ENCODE measurements around the gene KIAA0586.

The KIAA0586 gene

DNA sequence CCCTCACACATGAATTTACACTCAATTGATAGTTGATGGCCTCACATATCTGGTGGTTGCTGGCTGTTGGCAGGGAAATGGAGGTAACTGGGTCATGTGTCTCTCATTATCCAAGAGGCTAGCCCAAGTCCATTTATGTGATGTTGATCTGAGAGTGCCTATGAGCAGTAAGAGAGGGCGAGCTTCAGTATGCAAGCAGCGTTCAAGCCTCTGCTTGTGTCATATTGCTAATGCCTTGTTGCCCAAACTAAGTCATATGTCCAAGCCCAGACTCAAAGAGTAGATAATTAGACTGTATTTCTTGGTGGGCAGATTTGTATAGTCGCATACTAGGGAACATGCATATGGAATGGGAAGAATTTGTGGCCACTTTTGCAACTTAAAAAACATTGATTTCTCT lies 126.4 kb downstream of the KIAA0586 start:
- in situ Hi-C loops (cut with HindIII; ENCODE audit: low pct_ligation_motif_present, low sequenced_read_pairs): no loop called here
- TF ChIP-seq, protein P1, sequence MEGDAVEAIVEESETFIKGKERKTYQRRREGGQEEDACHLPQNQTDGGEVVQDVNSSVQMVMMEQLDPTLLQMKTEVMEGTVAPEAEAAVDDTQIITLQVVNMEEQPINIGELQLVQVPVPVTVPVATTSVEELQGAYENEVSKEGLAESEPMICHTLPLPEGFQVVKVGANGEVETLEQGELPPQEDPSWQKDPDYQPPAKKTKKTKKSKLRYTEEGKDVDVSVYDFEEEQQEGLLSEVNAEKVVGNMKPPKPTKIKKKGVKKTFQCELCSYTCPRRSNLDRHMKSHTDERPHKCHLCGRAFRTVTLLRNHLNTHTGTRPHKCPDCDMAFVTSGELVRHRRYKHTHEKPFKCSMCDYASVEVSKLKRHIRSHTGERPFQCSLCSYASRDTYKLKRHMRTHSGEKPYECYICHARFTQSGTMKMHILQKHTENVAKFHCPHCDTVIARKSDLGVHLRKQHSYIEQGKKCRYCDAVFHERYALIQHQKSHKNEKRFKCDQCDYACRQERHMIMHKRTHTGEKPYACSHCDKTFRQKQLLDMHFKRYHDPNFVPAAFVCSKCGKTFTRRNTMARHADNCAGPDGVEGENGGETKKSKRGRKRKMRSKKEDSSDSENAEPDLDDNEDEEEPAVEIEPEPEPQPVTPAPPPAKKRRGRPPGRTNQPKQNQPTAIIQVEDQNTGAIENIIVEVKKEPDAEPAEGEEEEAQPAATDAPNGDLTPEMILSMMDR (IDR thresholded peaks at IDR 0.05; ENCODE audit: low read depth, low read length, missing control alignments): no peak
- DNase-seq: no peak

DNA sequence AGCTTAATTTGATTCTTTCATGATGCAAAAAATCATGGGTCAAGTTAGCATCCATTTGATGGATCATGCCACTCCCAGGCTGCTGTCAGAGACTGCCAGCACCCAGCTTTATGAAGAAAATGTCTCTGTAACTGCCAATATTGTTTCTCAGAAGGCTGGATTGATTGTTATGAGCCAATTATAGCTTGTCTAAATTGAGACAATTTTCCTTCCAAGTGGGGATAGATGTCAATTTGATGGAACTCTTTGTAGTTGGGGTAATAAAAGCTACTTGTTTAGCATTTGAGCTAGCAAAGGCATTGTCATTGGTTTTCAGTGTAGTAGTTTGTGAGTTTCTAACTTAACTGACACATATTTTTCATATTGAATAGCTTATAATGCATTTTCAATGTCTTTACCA lies 128.1 kb downstream of the KIAA0586 start:
- Histone ChIP-seq H3K36me3 (replicated peaks) (no peaks in the 10 kb centered on the region), H3K27me3 (replicated peaks) (no peaks in the 10 kb centered on the region), H3K27ac (no peak overlapping the region), H3K4me3 (ENCODE audit: low read depth, low read length) (no peak overlapping the region)
- in situ Hi-C loops (cut with HindIII; ENCODE audit: low pct_ligation_motif_present, low sequenced_read_pairs): no loop called here
- TF ChIP-seq, protein P1 (IDR thresholded peaks at IDR 0.05; ENCODE audit: low read depth, low read length, missing control alignments): no peak
- DNase-seq: no peak

More for the DNA sequence above, 126.4 kb downstream of the KIAA0586 start:
- Histone ChIP-seq H3K4me3 (ENCODE audit: low read depth, low read length) (no peak overlapping the region), H3K36me3 (replicated peaks) (no peaks in the 10 kb centered on the region), H3K27me3 (replicated peaks) (no peaks in the 10 kb centered on the region), H3K27ac (no peak overlapping the region)

DNA sequence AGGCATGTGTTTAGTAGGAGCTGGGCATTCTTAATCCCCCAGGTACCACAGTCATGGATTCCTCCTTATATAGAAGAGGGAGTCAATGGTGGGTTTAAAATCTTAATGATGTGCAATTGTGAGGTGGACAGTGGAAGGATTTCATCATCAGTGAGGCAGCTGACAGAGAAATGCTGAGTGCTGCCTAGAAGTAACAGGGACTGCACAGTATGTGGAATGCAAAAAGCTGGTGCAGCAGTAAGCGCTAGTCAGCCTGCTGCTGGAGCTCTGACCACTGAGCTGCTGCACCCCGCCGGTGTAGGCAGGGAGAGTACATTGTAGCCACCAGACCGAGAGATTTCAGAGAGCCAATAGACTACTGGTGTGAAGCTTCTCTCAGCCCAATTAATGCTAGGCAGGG lies 129.7 kb downstream of the KIAA0586 start:
- Histone ChIP-seq H3K36me3 (replicated peaks) (no peaks in the 10 kb centered on the region), H3K4me3 (ENCODE audit: low read depth, low read length) (no peak overlapping the region), H3K27ac (no peak overlapping the region), H3K27me3 (replicated peaks) (no peaks in the 10 kb centered on the region)
- in situ Hi-C loops (cut with HindIII; ENCODE audit: low pct_ligation_motif_present, low sequenced_read_pairs): no loop called here
- no peak for DNase-seq
- TF ChIP-seq, protein P1 (IDR thresholded peaks at IDR 0.05; ENCODE audit: low read depth, low read length, missing control alignments): no peak

DNA sequence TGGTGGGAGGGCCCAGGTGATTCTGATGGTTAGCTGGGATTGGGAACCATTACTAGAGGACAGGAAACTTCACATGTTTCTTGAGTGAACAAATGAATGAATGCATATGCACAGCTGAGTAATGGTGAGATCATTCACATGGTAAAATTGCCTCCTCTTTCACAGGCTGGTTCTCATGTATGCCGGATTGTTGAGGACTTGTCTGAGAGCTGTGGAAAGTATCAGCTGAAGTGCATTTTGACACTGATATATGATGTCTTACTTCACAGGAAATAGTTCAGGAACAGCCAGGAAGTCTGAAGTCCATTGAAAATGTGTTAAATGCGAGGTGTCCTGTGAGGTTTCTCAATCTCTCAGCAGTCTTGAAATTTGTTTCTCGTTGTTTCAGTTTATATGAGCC lies 132.7 kb downstream of the KIAA0586 start:
- in situ Hi-C loops (cut with HindIII; ENCODE audit: low pct_ligation_motif_present, low sequenced_read_pairs): no loop called here
- Histone ChIP-seq H3K27ac (no peak overlapping the region), H3K36me3 (replicated peaks) (no peaks in the 10 kb centered on the region), H3K27me3 (replicated peaks) (no peaks in the 10 kb centered on the region), H3K4me3 (ENCODE audit: low read depth, low read length) (no peak overlapping the region)
- TF ChIP-seq, protein P1 (IDR thresholded peaks at IDR 0.05; ENCODE audit: low read depth, low read length, missing control alignments): no peak
- no peak for DNase-seq

DNA sequence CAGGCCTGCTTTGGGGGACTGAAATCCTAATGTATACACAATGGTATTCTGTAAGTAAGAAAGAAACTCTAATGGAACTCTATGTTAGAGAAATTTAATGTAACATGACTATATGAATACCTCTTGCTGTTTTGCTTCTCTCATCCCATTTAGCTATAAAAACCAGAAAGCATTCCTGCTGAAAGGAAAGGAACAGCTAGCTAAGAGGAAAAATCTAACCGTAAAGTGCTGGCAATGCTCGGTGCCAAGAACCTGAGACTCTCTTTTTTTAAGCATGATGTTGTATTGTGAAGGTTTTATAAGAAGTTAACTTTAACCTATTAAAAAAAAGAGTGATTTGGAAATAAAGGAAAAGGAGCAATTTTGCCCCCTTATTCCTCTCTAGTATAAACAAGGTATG lies 134.6 kb downstream of the KIAA0586 start:
- in situ Hi-C loops (cut with HindIII; ENCODE audit: low pct_ligation_motif_present, low sequenced_read_pairs): no loop called here
- no peak overlapping the region for H3K27ac ChIP-seq
- no peak for DNase-seq
- H3K27me3 ChIP-seq (replicated peaks): no peaks in the 10 kb centered on the region
- TF ChIP-seq, protein P1 (IDR thresholded peaks at IDR 0.05; ENCODE audit: low read depth, low read length, missing control alignments): no peak
- no peaks in the 10 kb centered on the region for H3K36me3 ChIP-seq (replicated peaks)
- H3K4me3 ChIP-seq (ENCODE audit: low read depth, low read length): no peak overlapping the region

DNA sequence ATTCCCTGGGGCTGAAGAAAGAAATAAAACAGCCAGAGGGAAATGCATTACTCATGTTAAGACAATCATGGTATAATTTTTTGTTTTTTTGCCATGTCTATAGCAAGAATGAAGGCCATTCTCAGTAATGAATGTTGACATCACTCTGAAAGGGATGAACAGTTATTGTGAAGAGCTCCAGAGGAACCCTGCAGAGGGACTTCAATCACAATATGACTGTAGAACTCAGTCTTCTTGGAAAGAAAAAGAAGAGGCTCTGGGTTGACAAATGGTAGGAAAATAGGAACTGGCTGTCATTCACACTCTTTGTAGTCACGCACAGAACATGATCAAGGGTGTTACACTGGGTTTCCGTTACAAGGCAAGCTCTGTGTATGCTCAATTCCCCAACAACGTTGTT lies 136.5 kb downstream of the KIAA0586 start:
- in situ Hi-C loops (cut with HindIII; ENCODE audit: low pct_ligation_motif_present, low sequenced_read_pairs): no loop called here
- no peak overlapping the region for H3K4me3 ChIP-seq (ENCODE audit: low read depth, low read length)
- TF ChIP-seq, protein P1 (IDR thresholded peaks at IDR 0.05; ENCODE audit: low read depth, low read length, missing control alignments): no peak
- H3K27me3 ChIP-seq (replicated peaks): no peaks in the 10 kb centered on the region
- H3K36me3 ChIP-seq (replicated peaks): no peaks in the 10 kb centered on the region
- no peak overlapping the region for H3K27ac ChIP-seq
- no peak for DNase-seq
